Loucy (cell line): ENCODE data around the gene HDGFL1.

Source experiments
- H2AFZ ChIP-seq: fragments of 200-600 bp; sonication (generic); 2 replicates; pipeline ENCODE4 v1.6.0; 2016; ENCODE audit warnings: antibody characterized with exemption, mild to moderate bottlenecking, low read length, moderate library complexity
- H3F3A ChIP-seq: fragments of 200-600 bp; 2 replicates; pipeline ENCODE4 v1.6.0; 2016; ENCODE audit warnings: antibody characterized with exemption, low read depth, mild to moderate bottlenecking
- H3K27me3 ChIP-seq: fragments of 200-600 bp; sonication (generic); 2 replicates; pipeline ENCODE4 v1.6.1; 2014; ENCODE audit warnings: low read length, mild to moderate bottlenecking; ENCODE audit not compliant: insufficient read depth, poor library complexity, severe bottlenecking
- H3K36me3 ChIP-seq: fragments of 200-600 bp; sonication (generic); 2 replicates; pipeline ENCODE4 v1.6.1; 2016; ENCODE audit warnings: low read length; ENCODE audit not compliant: insufficient read depth
- H3K4me1 ChIP-seq: fragments of 200-600 bp; sonication (generic); 2 replicates; pipeline ENCODE4 v1.5.1; 2014; ENCODE audit warnings: low read length, mild to moderate bottlenecking; ENCODE audit not compliant: insufficient read depth, poor library complexity, severe bottlenecking
- H3K4me2 ChIP-seq: fragments of 200-600 bp; sonication (generic); 2 replicates; pipeline ENCODE4 v1.6.0; 2014; ENCODE audit warnings: antibody characterized with exemption, low read length, low read depth, mild to moderate bottlenecking; ENCODE audit not compliant: poor library complexity, severe bottlenecking
- H3K4me3 ChIP-seq: fragments of 200-600 bp; sonication (generic); 2 replicates; pipeline ENCODE4 v1.5.1; 2014; ENCODE audit warnings: low read length, mild to moderate bottlenecking, mixed read lengths; ENCODE audit not compliant: poor library complexity, severe bottlenecking
- H3K79me2 ChIP-seq: fragments of 200-600 bp; sonication (generic); 2 replicates; pipeline ENCODE4 v1.6.1; 2014; ENCODE audit warnings: low read length; ENCODE audit not compliant: insufficient read depth
- H3K9ac ChIP-seq: fragments of 200-600 bp; sonication (generic); 2 replicates; pipeline ENCODE4 v1.6.0; 2014; ENCODE audit warnings: mild to moderate bottlenecking, low read depth, low read length, moderate library complexity; ENCODE audit not compliant: poor library complexity, severe bottlenecking
- H3K9me2 ChIP-seq: fragments of 200-600 bp; sonication (generic); replicated peaks from 2 replicates; pipeline ENCODE4 v1.6.1; 2016; ENCODE audit warnings: low read depth, low read length, mixed read lengths
- H3K9me3 ChIP-seq: fragments of 200-600 bp; sonication (generic); 2 replicates; pipeline ENCODE4 v1.6.1; 2014; ENCODE audit warnings: mild to moderate bottlenecking, antibody characterized with exemption, low read length, low read depth; ENCODE audit not compliant: insufficient read depth
- H4K20me1 ChIP-seq: fragments of 200-600 bp; sonication (generic); 2 replicates; pipeline ENCODE4 v1.6.0; 2014; ENCODE audit warnings: antibody characterized with exemption, low read length, mild to moderate bottlenecking; ENCODE audit not compliant: insufficient read depth, poor library complexity, severe bottlenecking
- EZH2phosphoT487 ChIP-seq: fragments of 200-600 bp; IDR thresholded peaks from 2 replicates; pipeline ENCODE4 v1.6.1; 2018; ENCODE audit warnings: antibody characterized with exemption, mild to moderate bottlenecking, moderate library complexity, borderline replicate concordance
- TF ChIP-seq, protein P1 (sequence below): fragments of 200-600 bp; sonication (generic); conservative IDR thresholded peaks from 2 replicates; pipeline ENCODE4 v1.5.1; 2014; ENCODE audit warnings: mild to moderate bottlenecking, antibody characterized with exemption, low read length

The HDGFL1 gene

DNA sequence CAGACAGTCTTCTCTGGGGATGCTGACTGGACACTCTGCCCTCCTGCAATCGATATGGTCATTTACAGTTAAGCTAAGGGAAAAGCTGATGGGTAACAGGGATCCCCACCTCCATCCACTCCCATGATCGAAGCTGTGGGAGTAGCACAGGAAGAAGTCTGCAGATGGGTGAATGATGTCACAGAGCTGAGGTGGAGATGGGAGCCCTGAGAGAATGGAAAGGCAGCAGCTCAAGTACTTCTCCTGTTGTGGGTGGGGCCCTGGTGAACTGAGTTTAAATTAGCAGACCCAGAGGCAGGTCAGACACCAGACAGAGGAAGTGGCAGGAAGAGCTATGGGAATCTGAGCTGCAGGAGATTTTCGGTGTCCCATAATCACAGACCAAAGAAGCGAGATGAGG, 29.0 kb downstream of the HDGFL1 start:
- no peak overlapping the region for H3K9ac ChIP-seq
- no peaks in the 10 kb centered on the region for H3K9me2 ChIP-seq
- H3K4me1 ChIP-seq, result peaks cover 9% of the 10 kb centered on the region
- TF ChIP-seq EZH2phosphoT487, result no peak
- TF ChIP-seq, protein P1, sequence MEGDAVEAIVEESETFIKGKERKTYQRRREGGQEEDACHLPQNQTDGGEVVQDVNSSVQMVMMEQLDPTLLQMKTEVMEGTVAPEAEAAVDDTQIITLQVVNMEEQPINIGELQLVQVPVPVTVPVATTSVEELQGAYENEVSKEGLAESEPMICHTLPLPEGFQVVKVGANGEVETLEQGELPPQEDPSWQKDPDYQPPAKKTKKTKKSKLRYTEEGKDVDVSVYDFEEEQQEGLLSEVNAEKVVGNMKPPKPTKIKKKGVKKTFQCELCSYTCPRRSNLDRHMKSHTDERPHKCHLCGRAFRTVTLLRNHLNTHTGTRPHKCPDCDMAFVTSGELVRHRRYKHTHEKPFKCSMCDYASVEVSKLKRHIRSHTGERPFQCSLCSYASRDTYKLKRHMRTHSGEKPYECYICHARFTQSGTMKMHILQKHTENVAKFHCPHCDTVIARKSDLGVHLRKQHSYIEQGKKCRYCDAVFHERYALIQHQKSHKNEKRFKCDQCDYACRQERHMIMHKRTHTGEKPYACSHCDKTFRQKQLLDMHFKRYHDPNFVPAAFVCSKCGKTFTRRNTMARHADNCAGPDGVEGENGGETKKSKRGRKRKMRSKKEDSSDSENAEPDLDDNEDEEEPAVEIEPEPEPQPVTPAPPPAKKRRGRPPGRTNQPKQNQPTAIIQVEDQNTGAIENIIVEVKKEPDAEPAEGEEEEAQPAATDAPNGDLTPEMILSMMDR, result no peak
- H3K27me3 ChIP-seq, result no peaks in the 10 kb centered on the region
- 0 out of 2 replicates have a peak overlapping the region, but pooled peaks have one; percentile 3 for H2AFZ ChIP-seq
- H3K4me3 ChIP-seq, result no peak overlapping the region
- H4K20me1 ChIP-seq, result no peaks in the 10 kb centered on the region
- H3F3A ChIP-seq, result no peaks in the 10 kb centered on the region
- no peaks in the 10 kb centered on the region for H3K79me2 ChIP-seq
- H3K9me3 ChIP-seq, result peaks cover 7% of the 10 kb centered on the region; the same call in 1 of the 2 replicates
- no peak overlapping the region for H3K4me2 ChIP-seq
- no peaks in the 10 kb centered on the region for H3K36me3 ChIP-seq

DNA sequence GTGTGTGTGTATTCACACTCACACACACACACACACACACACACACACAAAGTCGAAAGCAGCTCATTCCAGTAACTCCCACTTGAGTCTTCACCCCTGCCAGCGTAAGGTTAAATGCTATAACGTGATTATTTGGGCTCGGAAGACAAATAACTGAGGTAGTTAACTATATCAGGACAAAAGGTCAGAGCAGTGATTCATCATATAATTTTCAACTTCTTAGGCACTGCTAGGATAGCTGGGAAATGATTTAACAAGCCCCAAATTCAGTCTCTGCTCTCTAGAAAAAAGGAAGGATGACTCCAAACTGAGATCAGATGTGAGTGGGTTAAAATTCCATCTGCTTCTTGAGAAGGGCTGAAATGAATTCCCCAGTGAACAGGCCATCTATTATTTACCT, 30.7 kb downstream of the HDGFL1 start:
- no peak overlapping the region for H2AFZ ChIP-seq
- H4K20me1 ChIP-seq, result no peaks in the 10 kb centered on the region
- peaks cover 9% of the 10 kb centered on the region for H3K4me1 ChIP-seq
- H3K4me3 ChIP-seq, result no peak overlapping the region
- no peaks in the 10 kb centered on the region for H3K36me3 ChIP-seq
- H3K79me2 ChIP-seq, result no peaks in the 10 kb centered on the region
- no peaks in the 10 kb centered on the region for H3K9me2 ChIP-seq
- TF ChIP-seq, protein P1, result no peak
- no peak for TF ChIP-seq EZH2phosphoT487
- no peak overlapping the region for H3K4me2 ChIP-seq
- peaks cover 7% of the 10 kb centered on the region; the same call in 1 of the 2 replicates for H3K9me3 ChIP-seq
- H3F3A ChIP-seq, result no peaks in the 10 kb centered on the region
- H3K27me3 ChIP-seq, result no peaks in the 10 kb centered on the region
- H3K9ac ChIP-seq, result no peak overlapping the region

DNA sequence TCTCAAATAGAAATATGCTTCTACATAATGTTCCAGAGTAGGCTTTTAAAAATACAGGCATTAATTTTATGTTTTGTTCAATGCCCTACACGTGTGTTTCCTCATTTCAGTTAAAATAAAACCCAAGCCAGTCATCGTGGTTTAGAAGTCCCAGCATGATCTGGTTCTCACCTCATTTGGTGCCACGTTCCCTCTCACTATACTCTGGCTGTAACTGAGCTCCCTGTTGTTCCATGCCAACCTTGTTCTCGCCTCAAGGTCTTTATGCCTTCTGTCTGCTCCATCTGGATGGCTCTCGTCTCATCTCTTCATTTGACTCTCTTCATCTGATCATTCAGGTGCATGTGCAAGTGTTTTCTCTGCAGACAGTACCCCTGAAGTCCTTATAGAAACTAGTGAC, 32.6 kb downstream of the HDGFL1 start:
- Histone ChIP-seq H3F3A (no peaks in the 10 kb centered on the region), H2AFZ (peak overlapping the region; percentile 42; the same call in 1 of the 2 replicates), H3K9ac (no peak overlapping the region), H3K4me1 (peaks cover 9% of the 10 kb centered on the region), H3K79me2 (no peaks in the 10 kb centered on the region), H3K27me3 (no peaks in the 10 kb centered on the region), H3K36me3 (no peaks in the 10 kb centered on the region), H3K4me3 (no peak overlapping the region), H3K4me2 (no peak overlapping the region), H4K20me1 (no peaks in the 10 kb centered on the region), H3K9me2 (no peaks in the 10 kb centered on the region), H3K9me3 (peaks cover 7% of the 10 kb centered on the region; the same call in 1 of the 2 replicates)
- TF ChIP-seq EZH2phosphoT487, result no peak
- TF ChIP-seq, protein P1, result no peak
